Ectodermal cell (in vitro differentiated cells): ENCODE data around the gene RNF130.

Source experiments
- H3K27ac ChIP-seq: 2 replicates; pipeline ENCODE4 v1.7.0; 2013; ENCODE audit warnings: mild to moderate bottlenecking, low read depth, low read length; ENCODE audit not compliant: insufficient read depth, poor library complexity, severe bottlenecking
- H3K27me3 ChIP-seq: 2 replicates; pipeline ENCODE4 v1.7.0; 2013; ENCODE audit warnings: mild to moderate bottlenecking, low read length; ENCODE audit not compliant: insufficient read depth, control insufficient read depth, poor library complexity, severe bottlenecking
- H3K36me3 ChIP-seq: one replicate; pipeline ENCODE4 v1.7.0; 2013; ENCODE audit warnings: low read length; ENCODE audit not compliant: control insufficient read depth, insufficient read depth
- H3K4me1 ChIP-seq: one replicate; pipeline ENCODE4 v1.7.0; 2013; ENCODE audit warnings: low read length; ENCODE audit not compliant: control insufficient read depth, insufficient read depth
- H3K4me3 ChIP-seq: 2 replicates; pipeline ENCODE4 v1.7.0; 2013; ENCODE audit warnings: low read depth, low read length, control low read depth; ENCODE audit not compliant: insufficient read depth
- H3K9me3 ChIP-seq: 2 replicates; pipeline ENCODE4 v1.7.0; 2013; ENCODE audit warnings: mild to moderate bottlenecking, low read length, moderate library complexity; ENCODE audit not compliant: control insufficient read depth
- WGBS, 2 experiments: methylation state at CpG; one replicate each; pipeline ENCODE4 v1.1.7; 2013; ENCODE audit warnings: missing lambda C conversion rate in 2 of 2; 5-methylcytosine and 5-hydroxymethylcytosine counted together

Gene RNF130

DNA sequence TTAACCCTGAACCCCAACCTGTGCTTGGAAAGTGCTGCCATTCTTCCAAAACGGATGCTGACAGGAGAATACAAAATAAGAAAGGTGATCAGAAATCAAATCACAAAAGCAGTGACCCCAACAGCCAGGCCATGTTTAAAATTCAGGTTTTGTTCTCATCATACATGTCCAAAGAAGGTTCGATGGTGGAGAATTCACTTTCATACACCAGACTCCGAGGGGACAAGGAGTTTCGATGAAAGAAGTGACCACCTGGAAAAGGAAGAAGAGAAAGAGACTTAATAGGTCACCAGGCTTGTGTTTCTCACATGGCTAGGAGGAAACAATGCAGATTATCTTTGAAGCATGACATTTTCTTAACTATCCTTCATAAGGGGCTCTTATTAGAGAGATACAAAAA, 151.4 kb downstream of the RNF130 start:
- Histone ChIP-seq H3K4me1 (peaks cover 6% of the 10 kb centered on the region), H3K4me3 (no peak overlapping the region)
- 92 to 95% methylated on average over 4 of the region's 4 CpGs for WGBS, 2 experiments

DNA sequence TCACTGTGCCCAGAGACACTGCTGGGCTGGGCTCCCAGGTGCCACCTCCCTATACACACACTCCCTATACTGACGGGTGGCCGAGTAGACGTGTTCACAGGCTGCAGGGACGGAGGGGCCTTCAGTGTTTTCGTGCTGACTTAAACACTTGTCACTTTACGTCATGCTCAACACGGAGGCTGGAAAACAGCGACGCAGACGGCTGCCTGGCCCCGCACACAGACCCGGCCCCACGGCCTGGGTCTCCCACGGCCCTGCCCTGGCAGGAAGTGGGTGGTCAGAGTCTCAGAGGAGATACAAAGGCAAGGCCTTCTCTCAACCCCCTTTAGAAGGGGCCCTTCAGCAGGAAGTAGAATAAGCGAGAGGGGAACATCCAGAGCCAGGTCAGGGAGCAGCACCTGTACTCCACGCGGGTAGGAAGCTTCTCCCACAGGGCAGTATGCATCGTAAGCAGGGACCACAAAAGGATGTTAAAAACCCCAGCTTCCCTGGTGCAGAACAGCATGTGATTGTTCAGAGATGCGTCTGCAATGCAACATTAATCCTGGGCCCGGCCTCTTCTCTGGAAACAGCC, 152.0 kb downstream of the RNF130 start:
- 89 to 91% methylated on average over 20 of the region's 20 CpGs for WGBS, 2 experiments
- H3K27me3 ChIP-seq: no peaks in the 10 kb centered on the region
- no peak overlapping the region for H3K4me3 ChIP-seq
- H3K27ac ChIP-seq: no peak overlapping the region
- H3K9me3 ChIP-seq: no peaks in the 10 kb centered on the region
- peaks cover 6% of the 10 kb centered on the region for H3K4me1 ChIP-seq
- H3K36me3 ChIP-seq: no peaks in the 10 kb centered on the region

More for the DNA sequence above, 151.4 kb downstream of the RNF130 start:
- no peak overlapping the region for H3K27ac ChIP-seq
- H3K9me3 ChIP-seq: no peaks in the 10 kb centered on the region
- no peaks in the 10 kb centered on the region for H3K36me3 ChIP-seq
- no peaks in the 10 kb centered on the region for H3K27me3 ChIP-seq

DNA sequence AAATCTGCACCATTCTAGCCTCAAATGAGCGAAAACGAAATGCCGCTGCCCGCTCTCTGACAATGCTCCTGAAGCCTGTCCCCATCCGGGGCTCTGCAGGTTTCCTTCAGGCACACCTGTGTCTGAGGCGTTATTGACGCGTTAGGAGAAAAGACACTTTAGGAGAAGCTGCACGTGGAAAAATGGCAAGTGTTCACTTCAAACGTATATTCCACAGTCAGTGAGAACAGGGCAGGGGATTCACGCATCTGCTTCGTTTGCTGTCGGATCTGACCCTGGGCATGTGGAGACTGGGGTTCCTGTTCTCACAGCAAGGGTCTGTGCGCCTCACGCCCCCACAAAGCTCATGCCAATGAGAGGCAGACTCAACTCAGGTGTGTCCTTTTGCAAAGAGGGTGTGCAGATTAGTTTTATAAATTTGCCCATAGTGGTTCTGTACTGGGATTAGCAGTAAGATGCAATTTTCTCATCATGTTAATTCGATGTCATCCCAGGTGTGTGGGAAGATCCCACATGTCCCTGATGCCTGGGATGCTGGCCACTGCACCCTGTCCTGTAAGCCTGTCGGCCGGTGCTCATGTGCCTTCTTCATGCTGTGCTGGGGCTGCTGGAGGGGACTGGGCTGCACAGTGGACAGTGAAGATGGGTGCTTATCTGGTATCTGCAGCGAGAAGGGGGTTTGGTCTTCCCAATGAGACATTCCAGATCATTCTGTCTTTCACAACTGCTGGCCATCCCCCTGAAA, 152.6 kb downstream of the RNF130 start:
- WGBS, 2 experiments: 92 to 93% methylated on average over 19 of the region's 19 CpGs
- Histone ChIP-seq H3K27ac (no peak overlapping the region), H3K9me3 (no peaks in the 10 kb centered on the region), H3K4me1 (peaks cover 6% of the 10 kb centered on the region), H3K4me3 (no peak overlapping the region), H3K27me3 (no peaks in the 10 kb centered on the region), H3K36me3 (no peaks in the 10 kb centered on the region)

DNA sequence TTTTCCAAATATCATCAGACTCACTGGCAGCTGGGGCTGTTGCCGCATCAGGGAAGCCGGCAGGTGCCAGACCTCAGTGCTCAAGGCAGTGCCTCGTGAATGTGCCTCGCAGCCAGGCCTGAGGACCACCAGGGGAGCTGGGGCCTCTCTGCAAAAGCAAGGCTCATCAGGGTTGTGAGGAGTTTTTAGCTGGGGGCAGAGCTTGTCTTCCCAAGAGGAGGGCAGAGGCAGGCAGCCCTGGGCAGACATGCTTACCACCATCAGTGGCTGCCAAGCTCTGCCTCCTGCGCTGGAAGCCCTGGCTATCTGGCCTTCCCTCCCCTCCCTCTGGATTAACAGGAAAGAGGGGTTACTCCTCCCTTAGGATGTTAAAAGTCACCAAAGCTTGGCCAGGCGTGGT, 155.0 kb downstream of the RNF130 start:
- no peaks in the 10 kb centered on the region for H3K36me3 ChIP-seq
- WGBS, 2 experiments: 71 to 72% methylated on average over 6 of the region's 6 CpGs
- H3K27ac ChIP-seq: no peak overlapping the region
- H3K27me3 ChIP-seq: no peaks in the 10 kb centered on the region
- no peak overlapping the region for H3K4me3 ChIP-seq
- H3K9me3 ChIP-seq: no peaks in the 10 kb centered on the region
- H3K4me1 ChIP-seq: peaks cover 6% of the 10 kb centered on the region

DNA sequence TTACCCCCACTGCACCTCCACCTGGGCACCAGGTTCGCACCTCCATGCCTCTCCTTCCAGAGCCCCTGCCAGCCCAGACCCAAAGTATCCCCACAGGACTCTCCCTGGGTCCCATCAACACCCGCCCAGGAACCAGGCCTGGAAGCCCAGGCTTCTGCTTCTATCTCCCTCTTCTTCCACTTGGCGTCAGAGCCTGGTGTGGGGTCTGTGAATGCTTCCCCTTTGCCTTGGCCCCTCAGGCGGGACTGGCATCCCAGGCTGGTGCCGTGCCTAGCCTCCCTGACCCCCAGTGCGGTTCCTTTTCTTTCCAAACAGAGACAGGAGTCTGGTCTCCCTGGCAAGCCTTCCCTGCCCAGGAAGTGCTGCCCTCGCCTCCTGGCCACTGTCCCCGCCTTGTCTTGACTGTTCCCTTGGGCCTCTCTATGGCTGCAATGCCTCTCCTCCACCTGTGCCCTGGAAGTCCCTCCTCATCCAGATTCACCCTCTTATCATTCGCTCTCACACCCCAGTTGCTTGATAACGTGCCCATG, 156.1 kb downstream of the RNF130 start:
- Histone ChIP-seq H3K27me3 (no peaks in the 10 kb centered on the region), H3K4me3 (no peak overlapping the region), H3K4me1 (peaks cover 6% of the 10 kb centered on the region), H3K27ac (no peak overlapping the region), H3K36me3 (no peaks in the 10 kb centered on the region), H3K9me3 (no peaks in the 10 kb centered on the region)
- 93 to 94% methylated on average over 10 of the region's 10 CpGs for WGBS, 2 experiments

DNA sequence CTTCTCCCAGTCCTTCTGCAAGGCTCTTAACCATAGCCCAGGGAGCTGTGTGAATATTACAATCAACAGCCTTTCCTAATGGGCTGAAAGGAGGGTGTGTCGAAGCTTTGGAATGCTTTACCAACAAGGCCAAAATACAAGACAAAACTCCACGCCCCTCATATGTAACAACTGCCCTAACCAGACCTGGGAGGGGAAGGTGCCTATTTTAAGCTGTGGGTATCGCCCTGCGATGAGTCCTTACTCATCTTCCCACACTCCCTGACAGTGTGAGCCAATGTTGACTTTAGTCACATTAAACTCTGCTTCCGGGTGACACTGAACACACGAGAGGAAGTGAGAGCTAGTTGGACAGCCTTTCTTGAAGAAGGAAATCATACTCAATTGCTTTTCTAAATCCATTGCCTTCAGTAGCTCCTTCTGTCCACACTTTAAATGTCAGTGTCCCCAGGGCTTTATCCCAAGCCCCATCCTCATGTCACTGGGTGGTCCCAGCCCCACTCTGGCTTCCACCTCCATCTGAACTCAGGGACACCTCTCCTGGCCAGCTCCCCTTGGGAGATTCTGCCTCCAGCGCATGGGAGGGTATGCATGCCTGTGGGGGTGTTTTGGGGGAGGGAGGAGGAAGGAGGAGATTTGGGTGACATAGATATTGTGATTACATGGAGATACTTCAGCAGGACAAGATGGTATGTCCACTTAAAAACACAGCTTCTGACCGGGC, 157.4 kb downstream of the RNF130 start:
- H3K4me1 ChIP-seq: peaks cover 6% of the 10 kb centered on the region
- no peak overlapping the region for H3K4me3 ChIP-seq
- no peak overlapping the region for H3K27ac ChIP-seq
- no peaks in the 10 kb centered on the region for H3K27me3 ChIP-seq
- H3K9me3 ChIP-seq: no peaks in the 10 kb centered on the region
- whole genome bisulfite sequencing, 2 experiments: 91 to 95% methylated on average over 8 of the region's 8 CpGs
- no peaks in the 10 kb centered on the region for H3K36me3 ChIP-seq

DNA sequence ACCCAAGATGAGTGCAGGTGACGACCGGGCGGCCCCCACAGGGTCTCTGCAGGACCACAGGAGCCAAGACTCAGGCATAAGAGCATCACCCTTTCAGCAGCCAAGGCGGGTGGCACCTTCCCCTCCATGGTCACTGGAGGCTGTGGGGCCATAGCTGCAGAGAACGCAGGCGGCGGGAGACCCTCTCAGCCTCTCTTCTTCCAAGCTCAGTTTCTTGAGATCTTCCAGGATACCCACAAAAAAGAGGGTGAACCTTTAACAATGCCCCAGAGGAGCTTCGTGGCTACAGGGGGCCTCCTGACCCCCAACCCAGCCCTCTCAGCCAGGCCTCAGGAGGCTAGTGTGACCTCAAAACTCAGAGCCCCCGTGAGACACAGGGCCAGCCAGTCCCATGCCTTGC, 158.1 kb downstream of the RNF130 start:
- H3K36me3 ChIP-seq: no peaks in the 10 kb centered on the region
- no peak overlapping the region for H3K27ac ChIP-seq
- peaks cover 6% of the 10 kb centered on the region for H3K4me1 ChIP-seq
- no peak overlapping the region for H3K4me3 ChIP-seq
- no peaks in the 10 kb centered on the region for H3K9me3 ChIP-seq
- 94 to 95% methylated on average over 9 of the region's 9 CpGs for WGBS, 2 experiments
- H3K27me3 ChIP-seq: no peaks in the 10 kb centered on the region

DNA sequence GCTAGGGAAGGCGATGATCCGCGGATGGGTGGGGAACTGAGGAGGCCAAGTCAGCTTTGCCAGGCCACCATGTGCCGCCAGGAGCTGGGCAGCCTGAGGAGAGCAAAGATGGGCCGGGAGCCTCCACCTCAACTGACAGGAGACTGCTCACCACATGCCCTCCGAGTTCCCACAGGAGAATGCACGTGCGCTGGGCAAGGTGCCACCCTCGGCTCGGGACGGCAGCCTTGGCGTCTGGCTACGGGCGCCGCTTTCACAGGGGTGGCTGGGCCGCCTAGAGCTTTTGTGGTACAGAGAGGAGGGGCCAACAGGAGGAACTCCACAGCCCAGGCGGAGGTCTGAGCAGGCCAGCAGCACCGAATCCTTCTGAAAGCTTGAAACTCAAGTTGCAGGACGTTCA, 158.6 kb downstream of the RNF130 start:
- no peak overlapping the region for H3K27ac ChIP-seq
- no peaks in the 10 kb centered on the region for H3K27me3 ChIP-seq
- 94 to 97% methylated on average over 19 of the region's 19 CpGs for WGBS, 2 experiments
- no peaks in the 10 kb centered on the region for H3K9me3 ChIP-seq
- H3K4me1 ChIP-seq: peaks cover 6% of the 10 kb centered on the region
- no peak overlapping the region for H3K4me3 ChIP-seq
- no peaks in the 10 kb centered on the region for H3K36me3 ChIP-seq

DNA sequence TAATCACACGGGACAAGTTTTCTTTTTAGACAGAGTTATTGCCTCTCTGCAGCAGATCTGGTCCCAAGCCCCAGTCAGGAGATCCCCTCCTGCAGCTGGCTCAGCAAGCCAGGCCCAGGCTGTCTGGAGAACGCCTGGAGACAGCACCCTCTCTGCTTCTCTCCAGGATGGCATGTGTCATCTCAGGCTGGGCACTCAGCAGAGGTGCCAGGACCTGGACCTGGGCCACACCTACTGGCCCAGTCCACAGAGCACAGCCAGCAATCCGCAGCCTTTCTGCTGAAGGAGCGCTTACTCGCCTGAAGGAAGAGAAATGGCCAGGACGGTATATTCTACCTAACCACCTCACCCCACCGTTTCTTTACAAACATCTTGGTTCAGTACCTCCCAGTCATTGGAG, 159.2 kb downstream of the RNF130 start:
- no peaks in the 10 kb centered on the region for H3K9me3 ChIP-seq
- WGBS, 2 experiments: 93 to 96% methylated on average over 6 to 7 of the region's 7 CpGs
- H3K4me3 ChIP-seq: no peak overlapping the region

DNA sequence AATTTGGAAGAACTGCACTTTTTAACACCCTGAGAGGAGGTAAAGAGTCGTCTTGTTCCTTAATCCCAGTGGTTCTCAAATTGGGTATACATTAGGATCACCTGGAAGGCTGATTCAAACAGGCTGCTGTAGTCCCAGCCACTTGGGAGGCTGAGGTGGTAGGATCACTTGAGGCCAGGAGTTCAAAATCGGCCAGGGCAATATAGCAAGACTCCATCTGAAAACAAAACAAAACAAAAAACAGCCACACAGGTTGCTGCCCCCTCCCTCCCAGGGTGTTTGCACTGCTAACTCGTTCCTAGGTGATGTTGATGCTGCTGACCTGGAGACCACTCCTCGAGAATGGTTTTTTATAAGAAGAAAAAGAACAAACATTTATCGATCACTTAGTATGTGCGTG, 162.3 kb downstream of the RNF130 start:
- 92 to 94% methylated on average over 6 of the region's 6 CpGs for WGBS, 2 experiments
- Histone ChIP-seq H3K4me3 (no peak overlapping the region), H3K36me3 (peaks cover 6% of the 10 kb centered on the region), H3K27me3 (no peaks in the 10 kb centered on the region), H3K27ac (no peak overlapping the region), H3K9me3 (no peaks in the 10 kb centered on the region), H3K4me1 (peaks cover 9% of the 10 kb centered on the region)

More for the DNA sequence above, 159.2 kb downstream of the RNF130 start:
- H3K27ac ChIP-seq: no peak overlapping the region
- no peaks in the 10 kb centered on the region for H3K27me3 ChIP-seq
- peaks cover 4% of the 10 kb centered on the region for H3K4me1 ChIP-seq
- no peaks in the 10 kb centered on the region for H3K36me3 ChIP-seq
